H9 (cell line): Measurements from ENCODE around the gene CCSER1. TPM values are rescaled to one million over a fixed set of nuclear protein-coding genes. Genes with fewer than 3 reads are reported as not detected.

Source experiments
- DNase-seq: peaks from one replicate; pipeline ENCODE4 v3.0.0-alpha.2; 2017
- H2AFZ ChIP-seq: one replicate; pipeline ENCODE4 v1.6.1; 2013; ENCODE audit warnings: mild to moderate bottlenecking, low read length, control low read depth, moderate library complexity
- H2AK5ac ChIP-seq: 2 replicates; pipeline ENCODE4 v1.6.1; 2013; ENCODE audit warnings: low read length, control low read depth, mixed read lengths; ENCODE audit not compliant: insufficient read length
- H2BK120ac ChIP-seq: one replicate; pipeline ENCODE4 v1.6.1; 2013; ENCODE audit warnings: low read depth, mild to moderate bottlenecking, low read length, control low read depth, inconsistent platforms; ENCODE audit not compliant: poor library complexity, severe bottlenecking
- H2BK12ac ChIP-seq: 2 replicates; pipeline ENCODE4 v1.6.1; 2013; ENCODE audit warnings: low read length, control low read depth, mixed read lengths, low read depth; ENCODE audit not compliant: insufficient read length
- H2BK15ac ChIP-seq: 2 replicates; pipeline ENCODE4 v1.6.1; 2013; ENCODE audit warnings: low read depth, low read length, control low read depth
- H2BK20ac ChIP-seq: one replicate; pipeline ENCODE4 v1.6.1; 2013; ENCODE audit warnings: low read depth, mild to moderate bottlenecking, low read length, control low read depth, inconsistent platforms; ENCODE audit not compliant: poor library complexity, severe bottlenecking
- H2BK5ac ChIP-seq: 2 replicates; pipeline ENCODE4 v1.6.1; 2013; ENCODE audit warnings: low read length, control low read depth, mixed read lengths; ENCODE audit not compliant: insufficient read length
- H3K14ac ChIP-seq: 2 replicates; pipeline ENCODE4 v1.6.1; 2013; ENCODE audit warnings: low read length, control low read depth; ENCODE audit not compliant: insufficient read depth
- H3K18ac ChIP-seq: 2 replicates; pipeline ENCODE4 v1.6.1; 2013; ENCODE audit warnings: low read depth, mild to moderate bottlenecking, mixed read lengths, low read length, control low read depth; ENCODE audit not compliant: insufficient read length
- H3K23ac ChIP-seq: 2 replicates; pipeline ENCODE4 v1.6.1; 2013; ENCODE audit warnings: low read length, control low read depth, mixed read lengths, low read depth; ENCODE audit not compliant: insufficient read length
- H3K23me2 ChIP-seq: 2 replicates; pipeline ENCODE4 v1.6.1; 2013; ENCODE audit warnings: low read depth, mild to moderate bottlenecking, mixed read lengths, low read length, control low read depth; ENCODE audit not compliant: insufficient read length, poor library complexity, severe bottlenecking
- H3K27ac ChIP-seq: 2 replicates; pipeline ENCODE4 v1.5.1; 2013; ENCODE audit warnings: low read length, control low read depth, mixed read lengths, low read depth; ENCODE audit not compliant: insufficient read length
- H3K27me3 ChIP-seq: 2 replicates; pipeline ENCODE4 v1.6.1; 2013; ENCODE audit warnings: low read length, control low read depth, inconsistent platforms; ENCODE audit not compliant: insufficient read depth
- H3K4ac ChIP-seq: 2 replicates; pipeline ENCODE4 v1.6.1; 2013; ENCODE audit warnings: low read depth, mild to moderate bottlenecking, control low read depth, inconsistent platforms, low read length, moderate library complexity
- H3K4me1 ChIP-seq: 2 replicates; pipeline ENCODE4 v1.6.1; 2013; ENCODE audit warnings: low read length, control low read depth, inconsistent platforms; ENCODE audit not compliant: insufficient read depth
- H3K4me2 ChIP-seq: 2 replicates; pipeline ENCODE4 v1.6.1; 2013; ENCODE audit warnings: low read length, control low read depth, mixed read lengths; ENCODE audit not compliant: insufficient read length, insufficient read depth
- H3K56ac ChIP-seq: 2 replicates; pipeline ENCODE4 v1.6.1; 2013; ENCODE audit warnings: low read depth, mild to moderate bottlenecking, mixed read lengths, low read length, control low read depth; ENCODE audit not compliant: insufficient read length
- H3K79me1 ChIP-seq: 2 replicates; pipeline ENCODE4 v1.6.1; 2013; ENCODE audit warnings: low read depth, mild to moderate bottlenecking, moderate library complexity, low read length, control low read depth, inconsistent platforms; ENCODE audit not compliant: insufficient read depth, poor library complexity, severe bottlenecking
- H3K79me2 ChIP-seq: 2 replicates; pipeline ENCODE4 v1.6.1; 2013; ENCODE audit warnings: low read length, control low read depth, inconsistent platforms; ENCODE audit not compliant: insufficient read depth
- H3K9ac ChIP-seq: 2 replicates; pipeline ENCODE4 v1.6.1; 2013; ENCODE audit warnings: low read length, control low read depth, mixed read lengths; ENCODE audit not compliant: insufficient read length; ENCODE audit errors: extremely low read depth
- H3K9me3 ChIP-seq: one replicate; pipeline ENCODE4 v1.6.1; 2013; ENCODE audit warnings: low read depth, low read length, inconsistent platforms; ENCODE audit not compliant: control insufficient read depth
- H3T11ph ChIP-seq: one replicate; pipeline ENCODE4 v1.6.1; 2013; ENCODE audit warnings: mild to moderate bottlenecking, low read length, control low read depth, inconsistent platforms
- H4K20me1 ChIP-seq: one replicate; pipeline ENCODE4 v1.6.1; 2013; ENCODE audit not compliant: control insufficient read depth, insufficient read length, insufficient read depth
- H4K5ac ChIP-seq: 2 replicates; pipeline ENCODE4 v1.6.1; 2013; ENCODE audit warnings: low read depth, mild to moderate bottlenecking, mixed read lengths, low read length, control low read depth; ENCODE audit not compliant: insufficient read length
- H4K8ac ChIP-seq: replicated peaks from 2 replicates; pipeline ENCODE4 v1.6.1; 2013; ENCODE audit warnings: low read length, control low read depth, mixed read lengths, low read depth; ENCODE audit not compliant: insufficient read length
- H4K91ac ChIP-seq: 2 replicates; pipeline ENCODE4 v1.6.1; 2013; ENCODE audit warnings: low read depth, mild to moderate bottlenecking, moderate library complexity, mixed read lengths, low read length, control low read depth; ENCODE audit not compliant: insufficient read length
- H3K27ac Mint-ChIP-seq, 3 experiments: 2 replicates in 2 of 3; 3 replicates in 1 of 3; pipeline ENCODE4 v1.8.0; 2020 to 2021; ENCODE audit warnings: mixed read lengths in 3 of 3, mild to moderate bottlenecking in 1 of 3, moderate library complexity in 1 of 3
- H3K27me3 Mint-ChIP-seq: 2 replicates; pipeline ENCODE4 v1.8.0; 2021; ENCODE audit warnings: low read depth, mild to moderate bottlenecking, moderate library complexity, mixed read lengths
- H3K36me3 Mint-ChIP-seq, 3 experiments: 2 replicates in 2 of 3; 3 replicates in 1 of 3; pipeline ENCODE4 v1.8.0; 2020 to 2021; ENCODE audit warnings: low read depth in 3 of 3, mixed read lengths in 3 of 3; ENCODE audit not compliant: insufficient read depth in 1 of 3
- H3K4me1 Mint-ChIP-seq, 2 experiments: 2 replicates each; pipeline ENCODE4 v1.8.0; 2020; ENCODE audit warnings: mixed read lengths in 2 of 2
- H3K4me3 Mint-ChIP-seq, 2 experiments: 2 replicates in 1 of 2; 3 replicates in 1 of 2; pipeline ENCODE4 v1.8.0; 2020 to 2021; ENCODE audit warnings: mild to moderate bottlenecking in 2 of 2, mixed read lengths in 2 of 2, moderate library complexity in 1 of 2
- H3K9me3 Mint-ChIP-seq, 2 experiments: 2 replicates in 1 of 2; 3 replicates in 1 of 2; pipeline ENCODE4 v1.8.0; 2020; ENCODE audit warnings: mild to moderate bottlenecking in 2 of 2, mixed read lengths in 2 of 2, moderate library complexity in 1 of 2
- CTCF ChIP-seq: fragments of 200-600 bp; sonication (generic); conservative IDR thresholded peaks from 3 replicates; pipeline ENCODE4 v1.8.0; 2021; ENCODE audit warnings: antibody characterized with exemption, mild to moderate bottlenecking
- WGBS: extraction: QIAGEN DNeasy Blood & Tissue Kit; methylation state at CpG from one replicate; pipeline ENCODE4 v1.1.7; 2013; ENCODE audit warnings: missing lambda C conversion rate, low lambda C conversion rate, mixed read lengths; ENCODE audit not compliant: insufficient read length; ENCODE audit errors: extremely low coverage; 5-methylcytosine and 5-hydroxymethylcytosine counted together
- total RNA-seq: library from RNA; stranded (reverse); gene quantifications from 2 replicates; pipeline ENCODE4 v1.2.1, GENCODE V29; 2021

CCSER1 gene
- total RNA-seq, 1 experiment from 2014 or later: 0.37 TPM

DNA sequence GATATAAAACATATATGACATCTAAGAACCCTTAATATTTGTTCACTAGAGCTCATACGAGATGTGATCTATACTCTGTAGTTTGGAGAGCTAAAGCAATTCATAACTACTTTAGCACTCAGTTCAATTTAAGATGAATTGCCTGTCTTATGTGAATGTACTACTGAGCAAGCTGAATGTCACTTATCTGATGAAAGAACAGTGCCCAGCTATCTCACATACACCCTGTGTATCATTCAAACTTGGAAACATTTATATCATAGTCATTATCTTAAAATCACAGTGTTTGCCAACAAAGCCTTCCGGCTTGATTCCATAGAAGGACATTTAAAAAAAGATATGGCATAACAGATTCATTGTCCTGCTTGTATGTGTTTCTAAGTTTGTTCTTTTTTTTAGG is 639.6 kb downstream of the CCSER1 start:
- H3K18ac ChIP-seq: no peak overlapping the region
- Mint-ChIP-seq H3K4me1 (no peaks in the 10 kb centered on the region), H3K9me3 (no peaks in the 10 kb centered on the region), H3K27me3 (no peaks in the 10 kb centered on the region), H3K36me3 (no peaks in the 10 kb centered on the region; a peak in 1 of 7 replicates), H3K27ac (no peak overlapping the region), H3K4me3 (no peak overlapping the region)
- no peak overlapping the region for H2BK5ac ChIP-seq
- H3K27ac ChIP-seq: no peak overlapping the region
- no peak overlapping the region for H3K56ac ChIP-seq
- H3K4me1 ChIP-seq: no peaks in the 10 kb centered on the region
- H3K79me1 ChIP-seq: no peaks in the 10 kb centered on the region
- H3K27me3 ChIP-seq: no peaks in the 10 kb centered on the region
- H2BK12ac ChIP-seq: no peak overlapping the region
- H2BK15ac ChIP-seq: no peak overlapping the region
- H3K4me2 ChIP-seq: no peak overlapping the region
- H3K79me2 ChIP-seq: no peaks in the 10 kb centered on the region
- H4K5ac ChIP-seq: no peak overlapping the region
- DNase-seq: no peak
- no peaks in the 10 kb centered on the region for H3K23me2 ChIP-seq
- H2BK120ac ChIP-seq: no peak overlapping the region
- WGBS: no CpG with 5 or more reads among the region's 2 CpGs
- no peak overlapping the region for H3K14ac ChIP-seq
- no peak overlapping the region for H4K8ac ChIP-seq
- no peak overlapping the region for H3K9ac ChIP-seq
- no peak overlapping the region for H3K4ac ChIP-seq
- H4K20me1 ChIP-seq: no peaks in the 10 kb centered on the region
- H2AK5ac ChIP-seq: no peak overlapping the region
- TF ChIP-seq CTCF: no peak
- H3T11ph ChIP-seq: no peak overlapping the region
- H2AFZ ChIP-seq: no peak overlapping the region
- no peak overlapping the region for H4K91ac ChIP-seq
- no peak overlapping the region for H2BK20ac ChIP-seq
- H3K23ac ChIP-seq: no peak overlapping the region
- no peaks in the 10 kb centered on the region for H3K9me3 ChIP-seq
